Astrocyte (in vitro differentiated cells and primary cell): ENCODE results near the gene S1PR2. TPM values are rescaled to one million over a fixed set of nuclear protein-coding genes. Genes with fewer than 3 reads are reported as not detected.
A peak's percentile ranks its signal among the peaks of the same experiment; 100 is the strongest.

Experiments
- DNase-seq: peaks from one replicate; pipeline ENCODE4 v3.0.0-alpha.2; 2010; ENCODE audit warnings: low read depth
- FAIRE-seq: peaks from 2 replicates; lab custom pipeline; 2011; peaks lifted over from hg19 to GRCh38; lab: Jason Lieb, UNC
- H2AFZ ChIP-seq: 2 replicates; pipeline ENCODE4 v1.6.0; 2012; ENCODE audit warnings: low read depth, low read length, inconsistent platforms
- H3K27ac ChIP-seq: 2 replicates; pipeline ENCODE4 v1.5.1; 2011; ENCODE audit warnings: low read depth, low read length, inconsistent platforms
- H3K27me3 ChIP-seq: 2 replicates; pipeline ENCODE4 v1.6.0; 2011; ENCODE audit warnings: low read length, inconsistent platforms; ENCODE audit not compliant: insufficient read depth
- H3K36me3 ChIP-seq: 2 replicates; pipeline ENCODE4 v1.5.1; 2011; ENCODE audit warnings: low read length, inconsistent platforms; ENCODE audit not compliant: insufficient read depth
- H3K4me1 ChIP-seq: 2 replicates; pipeline ENCODE4 v1.5.1; 2011; ENCODE audit warnings: low read length, inconsistent platforms; ENCODE audit not compliant: insufficient read depth
- H3K4me2 ChIP-seq: 2 replicates; pipeline ENCODE4 v1.6.0; 2012; ENCODE audit warnings: low read length, inconsistent platforms
- H3K4me3 ChIP-seq: 2 replicates; pipeline ENCODE4 v1.5.1; 2011; ENCODE audit warnings: low read depth, mild to moderate bottlenecking, low read length, inconsistent platforms; ENCODE audit not compliant: insufficient read depth
- H3K79me2 ChIP-seq: 2 replicates; pipeline ENCODE4 v1.6.0; 2012; ENCODE audit warnings: mild to moderate bottlenecking, low read length, inconsistent platforms; ENCODE audit not compliant: insufficient read depth
- H3K9ac ChIP-seq: 2 replicates; pipeline ENCODE4 v1.6.0; 2012; ENCODE audit warnings: mild to moderate bottlenecking, low read length, inconsistent platforms
- H3K9me3 ChIP-seq: 2 replicates; pipeline ENCODE4 v1.5.1; 2012; ENCODE audit warnings: low read depth, mild to moderate bottlenecking, low read length, inconsistent platforms; ENCODE audit not compliant: insufficient read depth
- H4K20me1 ChIP-seq: 2 replicates; pipeline ENCODE4 v1.6.0; 2012; ENCODE audit warnings: low read length, inconsistent platforms; ENCODE audit not compliant: insufficient read depth
- H3K27ac Mint-ChIP-seq: one replicate; pipeline ENCODE4 v1.8.0; 2021; ENCODE audit warnings: mild to moderate bottlenecking, mixed read lengths; ENCODE audit not compliant: unreplicated experiment
- H3K27me3 Mint-ChIP-seq: one replicate; pipeline ENCODE4 v1.8.0; 2021; ENCODE audit warnings: low read depth, mixed read lengths; ENCODE audit not compliant: unreplicated experiment
- H3K36me3 Mint-ChIP-seq: one replicate; pipeline ENCODE4 v1.8.0; 2021; ENCODE audit warnings: low read depth, mixed read lengths; ENCODE audit not compliant: unreplicated experiment
- H3K4me1 Mint-ChIP-seq: one replicate; pipeline ENCODE4 v1.8.0; 2021; ENCODE audit warnings: low read depth, mixed read lengths; ENCODE audit not compliant: unreplicated experiment
- H3K4me3 Mint-ChIP-seq: one replicate; pipeline ENCODE4 v1.8.0; 2021; ENCODE audit warnings: mild to moderate bottlenecking, moderate library complexity, mixed read lengths; ENCODE audit not compliant: unreplicated experiment
- H3K9me3 Mint-ChIP-seq: one replicate; pipeline ENCODE4 v1.8.0; 2021; ENCODE audit warnings: mild to moderate bottlenecking, mixed read lengths; ENCODE audit not compliant: unreplicated experiment
- EZH2 ChIP-seq: IDR thresholded peaks from 2 replicates; pipeline ENCODE4 v1.6.1; 2012; ENCODE audit warnings: mild to moderate bottlenecking, low read length, inconsistent platforms; ENCODE audit not compliant: insufficient read depth
- total RNA-seq: library from RNA; stranded (reverse); gene quantifications from 2 replicates; pipeline ENCODE4 v1.2.1, GENCODE V29; 2021
- TF ChIP-seq, protein P1 (sequence below): IDR thresholded peaks from 2 replicates; pipeline ENCODE4 v1.5.1; 2011; ENCODE audit warnings: low read depth, mild to moderate bottlenecking, inconsistent platforms, low read length, moderate library complexity; ENCODE audit not compliant: insufficient read depth

S1PR2 gene
- total RNA-seq, 1 donor from 2014 or later, result 15.7 TPM

DNA sequence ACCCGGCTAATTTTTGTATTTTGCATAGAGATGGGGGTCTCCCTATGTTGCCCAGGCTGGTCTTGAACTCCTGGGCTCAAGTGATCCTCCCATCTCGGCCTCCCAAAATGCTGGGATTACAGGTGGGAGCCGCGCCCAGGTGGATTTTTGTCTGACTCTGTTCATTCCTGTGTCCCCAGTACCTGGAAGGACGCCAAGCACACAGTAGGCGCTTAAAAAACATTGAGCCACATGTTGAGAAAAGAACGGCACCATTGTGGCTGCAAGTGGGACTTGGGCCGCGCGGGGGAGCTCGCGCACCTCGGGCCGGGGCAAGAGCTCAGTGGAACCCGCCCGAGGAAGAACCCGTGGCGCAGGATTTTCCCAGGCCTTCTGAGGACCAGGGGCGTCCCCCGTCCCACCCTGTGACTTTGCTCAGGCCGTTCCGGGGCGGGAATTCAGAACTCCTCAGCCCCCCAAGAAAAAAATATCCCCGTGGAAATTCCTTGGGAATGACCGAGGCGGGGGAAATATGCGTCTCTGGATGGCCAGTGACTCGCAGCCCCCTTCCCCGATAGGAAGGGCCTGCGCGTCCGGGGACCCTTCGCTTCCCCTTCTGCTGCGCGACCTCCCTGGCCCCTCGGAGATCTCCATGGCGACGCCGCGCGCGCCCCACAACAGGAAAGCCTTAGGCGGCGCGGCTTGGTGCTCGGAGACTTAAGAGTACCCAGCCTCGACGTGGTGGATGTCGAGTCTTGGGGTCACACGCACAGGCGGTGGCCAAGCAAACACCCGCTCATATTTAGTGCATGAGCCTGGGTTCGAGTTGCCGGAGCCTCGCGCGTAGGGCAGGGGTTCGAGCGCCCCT lies 38.4 kb upstream of the S1PR2 start:
- Histone ChIP-seq H3K4me1 (peaks cover 12% of the 10 kb centered on the region), H4K20me1 (no peaks in the 10 kb centered on the region), H3K79me2 (no peaks in the 10 kb centered on the region), H3K9me3 (no peaks in the 10 kb centered on the region), H3K27ac (no peak overlapping the region), H3K4me3 (no peak overlapping the region), H3K27me3 (peaks cover 10% of the 10 kb centered on the region), H3K36me3 (no peaks in the 10 kb centered on the region), H3K9ac (peak overlapping the region; percentile 29), H2AFZ (peak overlapping the region; percentile 32), H3K4me2 (peak overlapping the region; percentile 76)
- no peak overlapping the region for H3K27ac Mint-ChIP-seq
- FAIRE-seq, result no peak
- TF ChIP-seq, protein P1, sequence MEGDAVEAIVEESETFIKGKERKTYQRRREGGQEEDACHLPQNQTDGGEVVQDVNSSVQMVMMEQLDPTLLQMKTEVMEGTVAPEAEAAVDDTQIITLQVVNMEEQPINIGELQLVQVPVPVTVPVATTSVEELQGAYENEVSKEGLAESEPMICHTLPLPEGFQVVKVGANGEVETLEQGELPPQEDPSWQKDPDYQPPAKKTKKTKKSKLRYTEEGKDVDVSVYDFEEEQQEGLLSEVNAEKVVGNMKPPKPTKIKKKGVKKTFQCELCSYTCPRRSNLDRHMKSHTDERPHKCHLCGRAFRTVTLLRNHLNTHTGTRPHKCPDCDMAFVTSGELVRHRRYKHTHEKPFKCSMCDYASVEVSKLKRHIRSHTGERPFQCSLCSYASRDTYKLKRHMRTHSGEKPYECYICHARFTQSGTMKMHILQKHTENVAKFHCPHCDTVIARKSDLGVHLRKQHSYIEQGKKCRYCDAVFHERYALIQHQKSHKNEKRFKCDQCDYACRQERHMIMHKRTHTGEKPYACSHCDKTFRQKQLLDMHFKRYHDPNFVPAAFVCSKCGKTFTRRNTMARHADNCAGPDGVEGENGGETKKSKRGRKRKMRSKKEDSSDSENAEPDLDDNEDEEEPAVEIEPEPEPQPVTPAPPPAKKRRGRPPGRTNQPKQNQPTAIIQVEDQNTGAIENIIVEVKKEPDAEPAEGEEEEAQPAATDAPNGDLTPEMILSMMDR, result peak; percentile 72
- no peak for TF ChIP-seq EZH2
- H3K9me3 Mint-ChIP-seq, result no peaks in the 10 kb centered on the region
- no peaks in the 10 kb centered on the region for H3K36me3 Mint-ChIP-seq
- no peaks in the 10 kb centered on the region for H3K4me1 Mint-ChIP-seq
- DNase-seq, result no peak
- H3K27me3 Mint-ChIP-seq, result peaks cover 19% of the 10 kb centered on the region
- no peak overlapping the region for H3K4me3 Mint-ChIP-seq

DNA sequence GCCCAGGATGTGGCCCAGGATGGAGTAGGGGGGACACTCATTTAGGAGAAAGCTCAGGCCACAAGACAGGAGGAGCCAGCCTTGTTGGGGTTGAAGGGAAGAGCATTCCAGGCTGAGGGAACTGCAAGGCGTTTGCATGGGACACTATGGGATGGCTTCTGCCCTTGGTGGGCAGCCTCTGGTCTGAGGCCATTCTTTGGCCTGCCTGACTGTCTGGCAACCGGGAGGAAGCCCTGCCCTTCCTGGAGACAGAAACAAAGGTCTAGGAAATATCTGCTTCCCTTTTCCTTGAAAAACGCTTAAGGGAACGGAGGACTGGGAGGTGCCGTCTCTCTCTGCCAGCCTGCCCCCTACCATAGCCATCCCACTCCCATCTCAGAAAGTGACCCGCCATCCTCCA lies 36.9 kb upstream of the S1PR2 start:
- Mint-ChIP-seq H3K36me3 (no peaks in the 10 kb centered on the region), H3K9me3 (no peaks in the 10 kb centered on the region), H3K4me3 (no peak overlapping the region), H3K4me1 (no peaks in the 10 kb centered on the region), H3K27me3 (peaks cover 13% of the 10 kb centered on the region), H3K27ac (no peak overlapping the region)
- H3K4me2 ChIP-seq, result no peak overlapping the region
- no peaks in the 10 kb centered on the region for H3K36me3 ChIP-seq
- H3K9ac ChIP-seq, result no peak overlapping the region
- H3K9me3 ChIP-seq, result no peaks in the 10 kb centered on the region
- H3K4me3 ChIP-seq, result no peak overlapping the region
- H3K79me2 ChIP-seq, result no peaks in the 10 kb centered on the region
- no peak overlapping the region for H2AFZ ChIP-seq
- TF ChIP-seq, protein P1, result no peak
- no peak for TF ChIP-seq EZH2
- FAIRE-seq (no peak), DNase-seq (no peak)
- H3K27ac ChIP-seq, result no peak overlapping the region
- no peaks in the 10 kb centered on the region for H4K20me1 ChIP-seq
- H3K27me3 ChIP-seq, result peaks cover 9% of the 10 kb centered on the region
- H3K4me1 ChIP-seq, result peaks cover 12% of the 10 kb centered on the region

DNA sequence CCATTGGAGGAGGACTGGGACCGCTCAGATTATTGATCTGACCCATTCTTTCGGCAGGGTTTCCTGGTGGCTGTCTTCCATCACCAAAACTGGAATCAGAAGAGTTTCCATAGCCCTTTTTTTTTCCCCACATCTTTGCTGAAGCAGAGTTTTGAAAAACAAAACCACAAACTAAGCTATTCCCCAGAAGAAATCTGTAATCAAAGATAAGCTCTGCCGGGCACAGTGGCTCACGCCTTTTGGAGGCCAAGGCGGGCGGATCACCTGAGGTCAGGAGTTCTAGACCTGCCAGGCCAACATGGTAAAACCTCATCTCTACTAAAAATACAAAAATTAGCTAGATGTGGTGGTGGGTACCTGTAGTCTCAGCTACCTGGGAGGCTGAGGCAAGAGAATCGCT lies 35.6 kb upstream of the S1PR2 start:
- H3K4me1 Mint-ChIP-seq, result no peaks in the 10 kb centered on the region
- no peak overlapping the region for H3K27ac Mint-ChIP-seq
- no peak overlapping the region for H3K4me3 Mint-ChIP-seq
- Histone ChIP-seq H3K79me2 (no peaks in the 10 kb centered on the region), H3K4me2 (no peak overlapping the region), H3K27me3 (peaks cover 9% of the 10 kb centered on the region), H4K20me1 (no peaks in the 10 kb centered on the region), H3K9ac (no peak overlapping the region), H3K4me1 (peaks cover 12% of the 10 kb centered on the region), H2AFZ (no peak overlapping the region), H3K36me3 (no peaks in the 10 kb centered on the region), H3K4me3 (no peak overlapping the region), H3K9me3 (no peaks in the 10 kb centered on the region), H3K27ac (no peak overlapping the region)
- FAIRE-seq (no peak), DNase-seq (no peak)
- no peaks in the 10 kb centered on the region for H3K36me3 Mint-ChIP-seq
- no peak for TF ChIP-seq EZH2
- TF ChIP-seq, protein P1, result no peak
- H3K9me3 Mint-ChIP-seq, result no peaks in the 10 kb centered on the region
- H3K27me3 Mint-ChIP-seq, result peaks cover 4% of the 10 kb centered on the region
